Glutamatergic neuron (in vitro differentiated cells): ENCODE results near the gene TIMM21. TPM values are rescaled to one million over a fixed set of nuclear protein-coding genes. Genes with fewer than 3 reads are reported as not detected.

Source experiments
- DNase-seq: peaks from one replicate; pipeline ENCODE4 v3.0.0; 2022
- H3K27ac Mint-ChIP-seq: one replicate; pipeline ENCODE4 v1.8.0; 2020; ENCODE audit warnings: mild to moderate bottlenecking, mixed read lengths, inconsistent platforms; ENCODE audit not compliant: unreplicated experiment
- H3K27me3 Mint-ChIP-seq: one replicate; pipeline ENCODE4 v1.8.0; 2020; ENCODE audit warnings: mild to moderate bottlenecking, moderate library complexity, mixed read lengths, inconsistent platforms; ENCODE audit not compliant: unreplicated experiment
- H3K36me3 Mint-ChIP-seq: one replicate; pipeline ENCODE4 v1.8.0; 2020; ENCODE audit warnings: mild to moderate bottlenecking, mixed read lengths, inconsistent platforms; ENCODE audit not compliant: unreplicated experiment
- H3K4me1 Mint-ChIP-seq: one replicate; pipeline ENCODE4 v1.8.0; 2020; ENCODE audit warnings: mild to moderate bottlenecking, low read depth, mixed read lengths, inconsistent platforms; ENCODE audit not compliant: unreplicated experiment
- H3K4me3 Mint-ChIP-seq: one replicate; pipeline ENCODE4 v1.8.0; 2020; ENCODE audit warnings: mild to moderate bottlenecking, mixed read lengths, inconsistent platforms; ENCODE audit not compliant: unreplicated experiment
- H3K9me3 Mint-ChIP-seq: one replicate; pipeline ENCODE4 v1.8.0; 2020; ENCODE audit warnings: mild to moderate bottlenecking, moderate library complexity, mixed read lengths, inconsistent platforms; ENCODE audit not compliant: unreplicated experiment
- CTCF ChIP-seq: fragments of 200-600 bp; sonication (generic); IDR thresholded peaks from one replicate; pipeline ENCODE4 v1.5.0; 2021; ENCODE audit not compliant: partially characterized antibody, unreplicated experiment
- long read RNA-seq: library from polyadenylated mRNA; unstranded; transcript quantifications from one replicate; pipeline ENCODE4 v2.0.0, GENCODE V29; 2020; ENCODE audit not compliant: unreplicated experiment
- total RNA-seq: library from RNA; stranded (reverse); fragmentation: NEBNext Ultra II Directional; extraction: Animal tissue kit (Norgen Biotek cat#: 25700); gene quantifications from one replicate; pipeline ENCODE4 v1.2.1, GENCODE V29; 2021; ENCODE audit not compliant: unreplicated experiment

TIMM21 gene
- total RNA-seq, result 26.8 TPM
- long read RNA-seq, transcript TIMM21-201 (6 exons, 3,095 nt), result major isoform, 21 of 24 reads
- long read RNA-seq, partial matches to known transcripts, result 0 of 24 reads
- long read RNA-seq, other reads (novel, unspliced or antisense), result 3 of 24 reads

- peaks cover 4% of the 10 kb centered on the region for H3K9me3 Mint-ChIP-seq
- H3K36me3 Mint-ChIP-seq, result no peaks in the 10 kb centered on the region
- TF ChIP-seq CTCF, result no peak
- peaks cover 7% of the 10 kb centered on the region for H3K27me3 Mint-ChIP-seq
- peaks cover 11% of the 10 kb centered on the region for H3K4me1 Mint-ChIP-seq
- H3K4me3 Mint-ChIP-seq, result peak within 1 kb of the TSS; percentile 95
- peak within 1 kb of the TSS; percentile 84 for H3K27ac Mint-ChIP-seq
- peak; percentile 96 for DNase-seq
These were observed at the start of gene TIMM21, which contains the start of gene FBXO15 for GRCh38 chr18:74147779-74148542. TIMM21 (plus strand) TSS chr18:74148523; CDS start chr18:74148809, 286 bp downstream. FBXO15 (minus strand) TSS chr18:74147834; CDS start chr18:74147785, 49 bp downstream.

- peaks cover 5% of the 10 kb centered on the region for H3K36me3 Mint-ChIP-seq
- no peaks in the 10 kb centered on the region for H3K9me3 Mint-ChIP-seq
- no peak overlapping the region for H3K4me3 Mint-ChIP-seq
- no peaks in the 10 kb centered on the region for H3K4me1 Mint-ChIP-seq
- no peak overlapping the region for H3K27ac Mint-ChIP-seq
- DNase-seq, result no peak
- H3K27me3 Mint-ChIP-seq, result no peaks in the 10 kb centered on the region
- TF ChIP-seq CTCF, result no peak
These were observed 39.9 kb upstream of the TIMM21 start for GRCh38 chr18:74108460-74108859.

GRCh38 chr18:74110149-74110548 lies 38.2 kb upstream of the TIMM21 start:
- Mint-ChIP-seq H3K27ac (no peak overlapping the region), H3K4me1 (no peaks in the 10 kb centered on the region), H3K4me3 (no peak overlapping the region), H3K36me3 (peaks cover 5% of the 10 kb centered on the region), H3K9me3 (no peaks in the 10 kb centered on the region), H3K27me3 (no peaks in the 10 kb centered on the region)
- no peak for DNase-seq
- TF ChIP-seq CTCF, result no peak

GRCh38 chr18:74110976-74111375 lies 37.3 kb upstream of the TIMM21 start:
- H3K4me1 Mint-ChIP-seq, result no peaks in the 10 kb centered on the region
- H3K4me3 Mint-ChIP-seq, result no peak overlapping the region
- TF ChIP-seq CTCF, result no peak
- no peaks in the 10 kb centered on the region for H3K27me3 Mint-ChIP-seq
- DNase-seq, result no peak
- H3K9me3 Mint-ChIP-seq, result no peaks in the 10 kb centered on the region
- no peak overlapping the region for H3K27ac Mint-ChIP-seq
- H3K36me3 Mint-ChIP-seq, result peaks cover 5% of the 10 kb centered on the region

GRCh38 chr18:74113711-74114110 lies 34.6 kb upstream of the TIMM21 start:
- no peaks in the 10 kb centered on the region for H3K27me3 Mint-ChIP-seq
- H3K36me3 Mint-ChIP-seq, result peaks cover 5% of the 10 kb centered on the region
- no peak for DNase-seq
- no peaks in the 10 kb centered on the region for H3K4me1 Mint-ChIP-seq
- no peak for TF ChIP-seq CTCF
- H3K27ac Mint-ChIP-seq, result no peak overlapping the region
- no peaks in the 10 kb centered on the region for H3K9me3 Mint-ChIP-seq
- no peak overlapping the region for H3K4me3 Mint-ChIP-seq
